ENCODE measurements around the gene FNDC1.
"Not testable (repeated sequence)": the region's sequence is repeated elsewhere in the genome, so short reads cannot be mapped to it uniquely, and the experiment has no call there.

The FNDC1 gene

GRCh38 chr6:159282421-159282820 is 113.2 kb downstream of the FNDC1 start:
- no peak for DNase-seq
- ATAC-seq (ENCODE audit: insufficient read depth, low read depth) = no peak
- H3K27me3 ChIP-seq (ENCODE audit: insufficient read depth, low read length, poor library complexity) = no peaks in the 10 kb centered on the region
- no peaks in the 10 kb centered on the region for H3K79me2 ChIP-seq (ENCODE audit: insufficient read depth, low read length)
- no peaks in the 10 kb centered on the region for H3K36me3 ChIP-seq (ENCODE audit: insufficient read depth, low read length)
- TF ChIP-seq, protein P1, sequence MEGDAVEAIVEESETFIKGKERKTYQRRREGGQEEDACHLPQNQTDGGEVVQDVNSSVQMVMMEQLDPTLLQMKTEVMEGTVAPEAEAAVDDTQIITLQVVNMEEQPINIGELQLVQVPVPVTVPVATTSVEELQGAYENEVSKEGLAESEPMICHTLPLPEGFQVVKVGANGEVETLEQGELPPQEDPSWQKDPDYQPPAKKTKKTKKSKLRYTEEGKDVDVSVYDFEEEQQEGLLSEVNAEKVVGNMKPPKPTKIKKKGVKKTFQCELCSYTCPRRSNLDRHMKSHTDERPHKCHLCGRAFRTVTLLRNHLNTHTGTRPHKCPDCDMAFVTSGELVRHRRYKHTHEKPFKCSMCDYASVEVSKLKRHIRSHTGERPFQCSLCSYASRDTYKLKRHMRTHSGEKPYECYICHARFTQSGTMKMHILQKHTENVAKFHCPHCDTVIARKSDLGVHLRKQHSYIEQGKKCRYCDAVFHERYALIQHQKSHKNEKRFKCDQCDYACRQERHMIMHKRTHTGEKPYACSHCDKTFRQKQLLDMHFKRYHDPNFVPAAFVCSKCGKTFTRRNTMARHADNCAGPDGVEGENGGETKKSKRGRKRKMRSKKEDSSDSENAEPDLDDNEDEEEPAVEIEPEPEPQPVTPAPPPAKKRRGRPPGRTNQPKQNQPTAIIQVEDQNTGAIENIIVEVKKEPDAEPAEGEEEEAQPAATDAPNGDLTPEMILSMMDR (IDR thresholded peaks at IDR 0.05; ENCODE audit: borderline replicate concordance, extremely low read depth, low read length, poor library complexity, severe bottlenecking) = no peak
- no peak for TF ChIP-seq EZH2 (IDR thresholded peaks at IDR 0.05; ENCODE audit: borderline replicate concordance, low read depth, low read length, severe bottlenecking)
- no peak overlapping the region for H3K9ac ChIP-seq (ENCODE audit: low read depth, low read length)
- no peak overlapping the region for H2AFZ ChIP-seq (ENCODE audit: low read depth, low read length)
- no peaks in the 10 kb centered on the region for H4K20me1 ChIP-seq (ENCODE audit: insufficient read depth, low read length)
- H3K4me1 ChIP-seq (ENCODE audit: insufficient read depth, low read length) = no peaks in the 10 kb centered on the region
- H3K4me2 ChIP-seq (ENCODE audit: insufficient read depth, low read length) = no peak overlapping the region
- H3K9me3 ChIP-seq (ENCODE audit: insufficient read depth, low read length, severe bottlenecking) = no peaks in the 10 kb centered on the region
- H3K4me3 ChIP-seq (ENCODE audit: low read depth in 1 of 2, low read length in 2 of 2) = no peak overlapping the region
- no peak overlapping the region for H3K27ac ChIP-seq (ENCODE audit: low read length)

GRCh38 chr6:159284661-159285060 is 115.5 kb downstream of the FNDC1 start:
- H2AFZ ChIP-seq (ENCODE audit: low read depth, low read length); H3K27ac ChIP-seq (ENCODE audit: low read length); H4K20me1 ChIP-seq (ENCODE audit: insufficient read depth, low read length); H3K4me1 ChIP-seq (ENCODE audit: insufficient read depth, low read length); H3K27me3 ChIP-seq (ENCODE audit: insufficient read depth, low read length, poor library complexity); H3K9me3 ChIP-seq (ENCODE audit: insufficient read depth, low read length, severe bottlenecking); DNase-seq; H3K79me2 ChIP-seq (ENCODE audit: insufficient read depth, low read length); H3K36me3 ChIP-seq (ENCODE audit: insufficient read depth, low read length); H3K9ac ChIP-seq (ENCODE audit: low read depth, low read length); ATAC-seq (ENCODE audit: insufficient read depth, low read depth); H3K4me3 ChIP-seq (ENCODE audit: low read depth in 1 of 2, low read length in 2 of 2); H3K4me2 ChIP-seq (ENCODE audit: insufficient read depth, low read length): not testable (repeated sequence)

DNA sequence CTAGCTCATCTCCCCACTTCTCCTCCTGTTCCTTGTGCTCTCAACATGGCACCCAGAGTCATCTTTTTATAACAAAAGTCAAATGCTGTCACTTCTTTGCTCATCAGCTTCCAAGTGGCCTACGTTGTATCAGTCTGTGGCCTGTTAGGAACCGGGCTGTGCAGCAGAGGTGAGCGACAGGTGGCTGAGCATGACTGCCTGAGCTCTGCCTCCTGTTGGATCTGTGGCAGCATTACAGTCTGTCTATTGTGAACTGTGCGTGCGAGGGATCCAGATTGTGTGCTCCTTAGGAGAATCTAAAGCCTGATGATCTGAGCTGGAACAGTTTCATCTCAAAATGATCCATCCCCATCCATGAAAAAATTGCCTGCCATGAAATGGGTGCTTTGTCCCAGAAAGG is 129.6 kb downstream of the FNDC1 start:
- H3K4me3 ChIP-seq (ENCODE audit: low read depth in 1 of 2, low read length in 2 of 2) = no peak overlapping the region
- DNase-seq = no peak
- no peak for ATAC-seq (ENCODE audit: insufficient read depth, low read depth)
- H3K4me2 ChIP-seq (ENCODE audit: insufficient read depth, low read length) = no peak overlapping the region
- TF ChIP-seq EZH2 (IDR thresholded peaks at IDR 0.05; ENCODE audit: borderline replicate concordance, low read depth, low read length, severe bottlenecking) = no peak
- TF ChIP-seq, protein P1 (IDR thresholded peaks at IDR 0.05; ENCODE audit: borderline replicate concordance, extremely low read depth, low read length, poor library complexity, severe bottlenecking) = no peak
- no peaks in the 10 kb centered on the region for H3K9me3 ChIP-seq (ENCODE audit: insufficient read depth, low read length, severe bottlenecking)
- no peaks in the 10 kb centered on the region for H4K20me1 ChIP-seq (ENCODE audit: insufficient read depth, low read length)
- H3K9ac ChIP-seq (ENCODE audit: low read depth, low read length) = no peak overlapping the region
- no peak overlapping the region for H3K27ac ChIP-seq (ENCODE audit: low read length)
- H3K36me3 ChIP-seq (ENCODE audit: insufficient read depth, low read length) = no peaks in the 10 kb centered on the region
- no peak overlapping the region for H2AFZ ChIP-seq (ENCODE audit: low read depth, low read length)
- no peaks in the 10 kb centered on the region for H3K79me2 ChIP-seq (ENCODE audit: insufficient read depth, low read length)
- peaks cover 35% of the 10 kb centered on the region for H3K27me3 ChIP-seq (ENCODE audit: insufficient read depth, low read length, poor library complexity)
- no peaks in the 10 kb centered on the region for H3K4me1 ChIP-seq (ENCODE audit: insufficient read depth, low read length)

- no peaks in the 10 kb centered on the region for H3K9me3 ChIP-seq (ENCODE audit: insufficient read depth, low read length, severe bottlenecking)
- no peaks in the 10 kb centered on the region for H3K79me2 ChIP-seq (ENCODE audit: insufficient read depth, low read length)
- DNase-seq (no peak), ATAC-seq (ENCODE audit: insufficient read depth, low read depth) (no peak)
- no peak overlapping the region for H2AFZ ChIP-seq (ENCODE audit: low read depth, low read length)
- peaks cover 35% of the 10 kb centered on the region for H3K27me3 ChIP-seq (ENCODE audit: insufficient read depth, low read length, poor library complexity)
- no peak overlapping the region for H3K4me2 ChIP-seq (ENCODE audit: insufficient read depth, low read length)
- H3K9ac ChIP-seq (ENCODE audit: low read depth, low read length) = no peak overlapping the region
- no peaks in the 10 kb centered on the region for H3K36me3 ChIP-seq (ENCODE audit: insufficient read depth, low read length)
- H3K4me3 ChIP-seq (ENCODE audit: low read depth in 1 of 2, low read length in 2 of 2) = no peak overlapping the region
- TF ChIP-seq EZH2 (IDR thresholded peaks at IDR 0.05; ENCODE audit: borderline replicate concordance, low read depth, low read length, severe bottlenecking) = no peak
- TF ChIP-seq, protein P1 (IDR thresholded peaks at IDR 0.05; ENCODE audit: borderline replicate concordance, extremely low read depth, low read length, poor library complexity, severe bottlenecking) = no peak
- H3K27ac ChIP-seq (ENCODE audit: low read length) = no peak overlapping the region
- H4K20me1 ChIP-seq (ENCODE audit: insufficient read depth, low read length) = no peaks in the 10 kb centered on the region
- H3K4me1 ChIP-seq (ENCODE audit: insufficient read depth, low read length) = no peaks in the 10 kb centered on the region
These were observed 130.4 kb downstream of the FNDC1 start for GRCh38 chr6:159299566-159299965.

All from DND-41 (cell line).